Parathyroid adenoma (tissue), 2 donors: ENCODE results near the gene TBX21.

Experiments
- H2AFZ ChIP-seq: fragments of 300-600 bp; sonication (generic); one replicate; pipeline ENCODE4 v1.7.0; 2017; ENCODE audit warnings: antibody characterized with exemption, mild to moderate bottlenecking
- H3K27ac ChIP-seq: fragments of 300-600 bp; sonication (generic); one replicate; pipeline ENCODE4 v1.7.0; 2017
- H3K27me3 ChIP-seq: fragments of 300-600 bp; sonication (generic); one replicate; pipeline ENCODE4 v1.7.0; 2017; ENCODE audit warnings: low read length; ENCODE audit not compliant: control insufficient read depth, insufficient read depth
- H3K36me3 ChIP-seq: fragments of 300-600 bp; sonication (generic); one replicate; pipeline ENCODE4 v1.7.0; 2017; ENCODE audit warnings: low read length; ENCODE audit not compliant: control insufficient read depth, insufficient read depth
- H3K4me1 ChIP-seq: fragments of 300-600 bp; sonication (generic); one replicate; pipeline ENCODE4 v1.7.0; 2017; ENCODE audit warnings: control low read depth
- H3K4me2 ChIP-seq: fragments of 300-600 bp; sonication (generic); one replicate; pipeline ENCODE4 v1.7.0; 2017; ENCODE audit warnings: low read length
- H3K4me3 ChIP-seq: fragments of 300-600 bp; sonication (generic); one replicate; pipeline ENCODE4 v1.7.0; 2017; ENCODE audit warnings: low read depth, low read length
- H3K79me2 ChIP-seq: fragments of 300-600 bp; sonication (generic); one replicate; pipeline ENCODE4 v1.7.0; 2017; ENCODE audit warnings: control low read depth
- H3K9ac ChIP-seq: fragments of 300-600 bp; sonication (generic); one replicate; pipeline ENCODE4 v1.7.0; 2017; ENCODE audit warnings: mild to moderate bottlenecking
- H3K9me3 ChIP-seq: fragments of 300-600 bp; sonication (generic); one replicate; pipeline ENCODE4 v1.7.0; 2017; ENCODE audit warnings: low read length; ENCODE audit not compliant: control insufficient read depth
- TF ChIP-seq, protein P1 (sequence below): fragments of 300-600 bp; sonication (generic); IDR thresholded peaks from one replicate; pipeline ENCODE4 v1.7.0; 2017; ENCODE audit warnings: antibody characterized with exemption, mild to moderate bottlenecking
- donor health status: primary hyperparathyroidism.

The TBX21 gene

DNA sequence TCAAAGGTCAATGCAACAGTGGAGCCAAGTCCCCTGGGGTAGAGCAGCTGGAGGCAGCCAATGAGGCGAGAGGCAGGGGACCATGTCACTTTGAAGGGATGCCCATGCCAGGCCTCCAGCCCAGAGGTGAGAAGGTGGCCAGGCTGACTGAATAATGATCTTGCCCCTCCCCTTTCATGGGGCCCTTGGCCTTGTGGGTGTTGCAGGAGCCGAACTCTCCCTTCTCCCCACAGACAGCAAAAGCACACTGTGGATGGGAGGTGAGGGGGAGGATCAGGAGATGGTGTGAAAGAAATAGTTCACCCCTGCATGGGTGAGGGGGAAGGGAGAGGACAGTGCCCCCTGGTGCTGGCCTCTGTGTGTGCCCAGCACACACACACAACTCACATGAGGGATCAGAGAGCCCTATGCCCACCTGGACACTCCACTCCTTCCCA, 15.8 kb upstream of the TBX21 start:
- H3K36me3 ChIP-seq: no peaks in the 10 kb centered on the region
- TF ChIP-seq, protein P1, sequence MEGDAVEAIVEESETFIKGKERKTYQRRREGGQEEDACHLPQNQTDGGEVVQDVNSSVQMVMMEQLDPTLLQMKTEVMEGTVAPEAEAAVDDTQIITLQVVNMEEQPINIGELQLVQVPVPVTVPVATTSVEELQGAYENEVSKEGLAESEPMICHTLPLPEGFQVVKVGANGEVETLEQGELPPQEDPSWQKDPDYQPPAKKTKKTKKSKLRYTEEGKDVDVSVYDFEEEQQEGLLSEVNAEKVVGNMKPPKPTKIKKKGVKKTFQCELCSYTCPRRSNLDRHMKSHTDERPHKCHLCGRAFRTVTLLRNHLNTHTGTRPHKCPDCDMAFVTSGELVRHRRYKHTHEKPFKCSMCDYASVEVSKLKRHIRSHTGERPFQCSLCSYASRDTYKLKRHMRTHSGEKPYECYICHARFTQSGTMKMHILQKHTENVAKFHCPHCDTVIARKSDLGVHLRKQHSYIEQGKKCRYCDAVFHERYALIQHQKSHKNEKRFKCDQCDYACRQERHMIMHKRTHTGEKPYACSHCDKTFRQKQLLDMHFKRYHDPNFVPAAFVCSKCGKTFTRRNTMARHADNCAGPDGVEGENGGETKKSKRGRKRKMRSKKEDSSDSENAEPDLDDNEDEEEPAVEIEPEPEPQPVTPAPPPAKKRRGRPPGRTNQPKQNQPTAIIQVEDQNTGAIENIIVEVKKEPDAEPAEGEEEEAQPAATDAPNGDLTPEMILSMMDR: no peak
- no peak overlapping the region for H2AFZ ChIP-seq
- H3K27me3 ChIP-seq: peaks cover 4% of the 10 kb centered on the region
- H3K4me1 ChIP-seq: peaks cover 7% of the 10 kb centered on the region
- no peak overlapping the region for H3K9ac ChIP-seq
- H3K9me3 ChIP-seq: no peaks in the 10 kb centered on the region
- no peak overlapping the region for H3K27ac ChIP-seq
- no peaks in the 10 kb centered on the region for H3K79me2 ChIP-seq
- no peak overlapping the region for H3K4me2 ChIP-seq
- H3K4me3 ChIP-seq: no peak overlapping the region

DNA sequence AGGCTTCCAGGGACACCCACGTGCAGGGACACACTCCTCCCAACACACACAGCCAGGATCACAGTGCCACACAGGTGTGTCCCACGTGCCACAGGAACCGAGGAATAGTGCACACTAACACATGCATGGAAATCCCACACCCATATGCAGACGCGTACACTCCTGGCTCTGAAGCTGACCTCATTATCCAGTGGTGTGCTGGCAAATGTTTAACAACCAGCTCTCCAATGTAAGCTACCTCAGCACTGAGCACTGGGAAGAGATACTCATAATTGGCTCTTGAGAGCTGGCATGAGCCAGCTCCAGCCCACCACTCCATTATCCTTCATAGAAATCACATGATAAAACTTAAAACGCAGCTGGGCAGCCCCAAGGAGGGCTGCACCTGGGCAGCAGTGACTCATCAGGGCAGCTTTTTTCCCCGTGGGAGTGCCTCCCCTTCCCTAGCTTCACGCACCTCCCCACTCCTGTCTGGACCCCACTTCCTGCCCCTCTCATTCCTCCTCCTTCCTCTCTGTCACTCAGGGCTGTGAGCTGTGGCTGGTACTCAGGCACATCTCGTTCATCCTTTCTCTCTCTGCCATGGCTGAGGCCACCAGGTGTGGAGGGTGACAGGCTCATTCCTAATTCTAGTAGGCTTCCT, 14.9 kb upstream of the TBX21 start:
- Histone ChIP-seq H3K4me2 (no peak overlapping the region), H3K79me2 (no peaks in the 10 kb centered on the region), H3K27ac (no peak overlapping the region), H3K9me3 (no peaks in the 10 kb centered on the region), H3K9ac (no peak overlapping the region), H3K4me3 (no peak overlapping the region), H3K4me1 (peaks cover 7% of the 10 kb centered on the region), H2AFZ (no peak overlapping the region), H3K27me3 (peaks cover 4% of the 10 kb centered on the region), H3K36me3 (no peaks in the 10 kb centered on the region)
- TF ChIP-seq, protein P1: no peak

DNA sequence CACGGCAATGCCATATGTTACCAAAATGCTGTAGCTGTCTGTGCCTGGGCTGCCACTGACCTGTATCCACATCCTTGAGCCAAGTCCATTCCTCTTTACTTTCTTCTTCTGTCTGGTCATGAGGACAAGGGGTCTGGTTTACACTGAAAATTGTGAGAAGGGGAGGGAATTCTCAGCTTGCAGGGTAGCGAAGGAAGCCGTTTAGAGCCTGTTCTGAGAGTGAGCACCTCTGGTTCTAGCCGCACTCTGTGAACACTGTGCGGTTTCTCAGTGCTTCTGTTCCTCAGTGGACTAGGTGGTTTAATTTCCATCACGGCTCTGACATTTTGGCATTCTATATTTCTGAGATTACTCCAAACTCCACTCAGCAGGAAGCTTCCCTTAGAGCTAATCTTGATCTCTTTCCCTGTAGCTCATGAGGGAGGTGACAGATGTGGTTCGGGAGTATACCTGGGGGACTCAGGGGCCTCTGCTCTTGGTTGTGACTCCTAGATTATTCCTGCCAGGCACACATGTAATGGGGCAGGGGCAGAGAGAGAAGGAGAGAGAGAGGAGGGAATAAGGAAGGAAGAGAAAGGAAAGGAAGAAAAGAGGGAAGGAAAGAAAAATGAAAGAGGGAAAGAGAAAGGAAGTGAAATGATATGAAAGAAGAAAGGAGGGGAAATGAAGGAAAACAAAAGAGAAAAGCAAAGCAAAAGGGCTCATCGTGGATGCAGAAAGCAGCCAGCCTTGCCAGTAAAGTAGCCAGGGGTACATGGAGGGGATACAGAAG, 14.2 kb upstream of the TBX21 start:
- Histone ChIP-seq H3K4me1 (peaks cover 7% of the 10 kb centered on the region), H3K79me2 (no peaks in the 10 kb centered on the region), H3K9me3 (no peaks in the 10 kb centered on the region), H2AFZ (no peak overlapping the region), H3K27ac (no peak overlapping the region), H3K27me3 (peaks cover 4% of the 10 kb centered on the region), H3K36me3 (no peaks in the 10 kb centered on the region), H3K4me2 (no peak overlapping the region), H3K4me3 (no peak overlapping the region), H3K9ac (no peak overlapping the region)
- TF ChIP-seq, protein P1: no peak

DNA sequence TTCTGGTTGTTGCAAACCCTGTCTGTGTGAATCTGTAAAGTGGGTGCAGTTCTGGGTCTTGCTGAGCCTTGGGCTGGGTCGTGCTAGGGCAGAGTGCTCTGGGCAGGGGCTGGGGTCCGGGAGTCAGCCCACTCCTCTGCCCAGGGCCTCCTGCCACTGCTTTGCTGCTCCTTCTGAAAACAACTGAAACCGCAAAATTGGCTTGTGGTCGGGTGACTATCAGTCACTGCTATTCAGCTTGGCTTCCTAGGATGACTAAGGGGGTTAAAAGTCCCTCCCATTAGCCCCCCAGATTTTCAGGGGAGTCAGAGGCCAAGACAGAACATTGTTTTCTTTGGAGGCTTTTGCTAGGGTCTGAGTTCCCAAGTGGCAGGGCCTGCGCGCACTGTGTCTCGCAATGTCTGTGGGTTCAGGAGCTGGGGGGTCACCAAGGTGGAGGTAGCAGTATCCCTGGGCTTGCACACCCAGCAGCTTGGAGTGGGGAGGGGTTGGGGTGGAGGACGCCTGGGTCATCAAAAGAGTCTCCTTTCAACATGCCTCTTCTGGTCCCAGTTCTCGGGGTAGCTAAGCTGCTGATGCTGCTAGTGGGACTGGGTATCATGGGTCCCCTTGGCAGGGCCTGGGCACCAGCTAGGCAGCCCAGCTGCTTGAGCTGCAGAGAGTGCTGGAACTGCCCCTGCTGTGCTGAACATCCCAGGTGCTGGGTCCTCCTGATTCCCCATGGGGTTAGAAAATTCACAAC, 13.5 kb upstream of the TBX21 start:
- Histone ChIP-seq H3K27ac (no peak overlapping the region), H3K4me2 (no peak overlapping the region), H3K36me3 (no peaks in the 10 kb centered on the region), H3K4me1 (peaks cover 7% of the 10 kb centered on the region), H3K4me3 (no peak overlapping the region), H3K27me3 (peaks cover 4% of the 10 kb centered on the region), H3K9me3 (no peaks in the 10 kb centered on the region), H3K9ac (no peak overlapping the region), H3K79me2 (no peaks in the 10 kb centered on the region), H2AFZ (no peak overlapping the region)
- TF ChIP-seq, protein P1: no peak
